ENCODE data around the gene TXN2.
"Not testable (repeated sequence)": the region's sequence is repeated elsewhere in the genome, so short reads cannot be mapped to it uniquely, and the experiment has no call there.

The TXN2 gene

DNA sequence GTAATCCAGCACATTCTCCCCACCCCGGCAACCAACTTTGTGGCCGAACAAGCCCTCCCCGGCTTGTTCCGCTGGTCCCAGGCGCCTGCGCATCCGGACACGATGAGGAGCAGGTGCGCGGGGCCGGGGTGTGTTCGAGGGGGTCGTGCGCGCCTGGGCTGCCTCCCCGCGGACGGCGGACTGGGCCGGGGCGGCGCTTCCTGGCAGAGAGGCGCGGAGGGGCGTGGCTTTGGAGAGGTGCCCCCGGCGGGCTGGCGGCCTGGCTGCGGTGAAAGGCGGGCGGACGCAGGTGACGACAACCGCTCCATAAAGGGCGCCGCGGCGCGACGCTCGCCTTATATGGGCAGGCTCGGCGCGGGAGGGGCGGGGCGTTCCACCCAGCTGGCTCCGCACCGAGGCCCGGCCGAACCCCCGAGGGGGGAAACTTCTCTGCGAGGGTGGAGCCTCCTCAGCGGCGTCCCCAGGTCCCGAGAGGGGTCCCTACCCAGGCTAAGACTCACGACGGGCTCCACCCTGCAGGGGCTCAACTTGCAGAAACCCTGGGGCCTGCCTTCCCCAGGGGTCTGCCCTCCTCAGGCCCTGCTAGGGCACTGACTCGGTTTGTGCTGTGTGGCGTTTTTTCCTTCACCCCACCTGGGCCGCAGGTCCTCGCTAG lies 26.4 kb downstream of the TXN2 start:
- peak; percentile 98 for DNase-seq

DNA sequence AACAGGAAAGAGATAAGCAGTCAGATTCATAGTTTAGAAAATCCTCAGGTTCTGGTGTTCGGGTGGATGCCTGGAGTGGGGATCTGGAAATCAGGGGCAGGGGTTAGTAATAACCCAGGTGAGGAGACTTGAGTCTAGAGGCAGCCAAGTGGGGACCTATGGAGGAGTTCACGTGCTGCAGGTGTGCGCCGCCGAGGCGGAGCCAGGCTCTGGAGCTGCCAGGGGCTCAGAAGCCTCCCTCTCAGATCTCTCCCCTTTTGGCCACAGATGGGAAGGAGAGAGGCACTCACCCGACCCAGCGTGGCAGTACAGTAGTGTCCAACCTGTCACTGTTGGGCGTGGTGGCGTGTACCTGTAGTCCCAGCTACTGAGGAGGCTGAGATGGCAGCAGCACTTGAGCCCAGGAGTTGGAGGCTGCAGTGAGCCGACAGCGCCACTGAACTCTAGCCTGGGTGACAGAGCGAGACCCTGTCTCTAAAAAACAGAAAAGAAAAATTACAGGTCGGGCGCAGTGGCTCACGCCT lies 27.5 kb downstream of the TXN2 start:
- DNase-seq: no peak

DNA sequence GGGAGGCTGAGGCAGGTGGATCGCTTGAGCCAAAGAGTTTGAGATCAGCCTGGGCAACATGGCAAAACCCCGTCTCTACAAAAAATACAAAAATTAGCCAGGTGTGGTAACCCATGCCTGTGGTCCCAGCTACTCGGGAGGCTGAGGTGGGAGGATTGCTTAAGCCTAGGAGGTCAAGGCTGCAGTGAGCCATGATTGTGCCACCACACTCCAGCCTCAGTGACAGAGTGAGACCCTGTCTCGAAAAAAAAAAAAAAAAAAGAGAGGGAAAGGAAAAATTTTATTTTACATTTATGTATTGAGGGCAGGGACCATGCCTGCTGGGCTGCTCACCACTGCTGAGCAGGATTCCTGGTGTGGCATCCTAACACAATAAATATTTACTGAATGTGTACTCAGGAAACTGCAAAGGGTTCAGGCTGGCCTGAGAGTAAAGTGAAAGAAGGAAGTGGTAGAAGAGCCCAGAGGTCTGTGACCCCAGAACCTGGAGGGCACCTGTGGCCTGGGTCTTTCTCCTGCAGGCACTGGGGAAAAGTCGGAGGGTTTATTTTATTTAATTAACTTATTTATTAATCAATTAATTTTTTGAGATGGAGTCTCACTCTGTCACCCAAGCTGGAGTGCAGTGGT lies 28.3 kb downstream of the TXN2 start:
- DNase-seq: peak; percentile 23

DNA sequence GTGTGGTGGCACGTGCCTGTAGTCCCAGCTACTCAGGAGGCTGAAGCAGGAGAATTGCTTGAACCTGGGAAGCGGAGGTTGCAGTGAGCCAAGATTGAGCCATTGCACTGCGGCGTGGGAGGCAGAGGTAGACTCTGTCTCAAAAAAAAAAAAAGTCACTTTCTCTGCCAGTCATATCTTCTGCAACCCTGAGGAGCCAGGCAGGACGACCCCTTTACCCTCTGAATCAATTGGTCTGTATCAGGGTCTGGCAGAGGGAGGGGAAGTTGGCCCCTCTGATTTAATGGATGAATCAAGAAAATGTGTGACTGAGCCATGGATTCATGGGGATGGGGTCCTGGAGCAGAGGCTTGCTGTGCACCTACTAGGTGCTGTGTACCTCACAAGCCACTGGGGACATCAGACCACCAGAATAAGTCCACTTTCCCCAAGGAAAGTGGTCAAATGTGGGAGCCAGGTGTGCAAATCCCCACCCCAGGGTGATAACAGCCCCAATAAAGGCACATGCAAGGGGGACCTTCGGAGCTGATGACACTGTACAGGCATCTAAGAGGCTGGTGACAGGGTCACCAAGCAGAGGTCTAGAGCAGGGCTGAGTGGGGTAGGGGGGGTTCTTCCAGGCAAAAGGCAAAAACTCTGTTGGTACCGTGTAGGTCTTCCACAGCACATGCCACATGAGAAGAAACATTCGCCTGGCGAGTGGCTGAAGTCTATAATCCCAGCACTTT lies 29.0 kb downstream of the TXN2 start:
- no peak for DNase-seq

DNA sequence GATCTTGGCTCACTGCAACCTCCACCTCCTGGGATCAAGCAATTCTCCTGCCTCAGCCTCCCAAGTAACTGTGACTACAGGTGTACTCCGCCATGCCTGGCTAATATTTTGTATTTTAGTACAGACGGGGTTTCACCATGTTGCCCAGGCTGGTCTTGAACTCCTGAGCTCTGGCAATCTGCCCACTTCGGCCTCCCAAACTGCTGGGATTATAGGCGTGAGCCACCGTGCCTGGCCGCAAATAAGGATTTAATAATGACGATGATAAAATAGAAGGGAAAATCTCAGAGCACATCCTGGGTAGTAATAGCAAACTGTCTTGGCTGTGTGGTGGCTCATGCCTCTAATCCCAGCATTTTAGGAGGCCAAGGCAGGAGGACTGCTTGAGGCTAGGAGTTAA lies 30.5 kb downstream of the TXN2 start:
- not testable (repeated sequence) for DNase-seq

DNA sequence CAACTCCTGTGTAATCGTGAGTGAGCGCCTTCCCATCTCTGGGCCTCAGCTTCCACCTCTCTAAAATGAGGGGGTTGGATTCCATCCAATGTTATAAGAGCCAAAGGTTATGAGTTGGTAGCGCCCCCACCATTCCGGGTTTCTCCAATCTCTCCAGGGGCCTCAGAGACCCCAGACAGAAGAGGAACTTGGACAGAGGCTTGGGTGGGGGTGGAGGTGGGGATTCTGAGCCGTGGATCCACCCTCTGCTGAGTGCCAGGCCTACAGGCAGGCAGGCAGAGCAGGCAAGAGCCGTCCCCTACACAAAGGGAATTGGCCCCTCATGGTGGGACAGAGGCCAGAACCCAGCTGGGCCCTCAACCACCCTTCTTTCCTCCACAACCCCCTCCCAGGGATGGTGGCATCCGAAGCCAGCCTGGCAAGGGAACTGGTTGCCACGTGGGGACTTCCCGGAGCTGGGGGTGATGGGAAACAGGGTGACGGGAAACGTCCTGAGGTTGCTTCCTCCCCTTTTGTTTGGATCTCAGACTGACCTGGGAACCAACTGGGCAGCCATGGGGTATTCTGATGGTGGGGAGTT lies 31.8 kb downstream of the TXN2 start:
- DNase-seq: no peak

DNA sequence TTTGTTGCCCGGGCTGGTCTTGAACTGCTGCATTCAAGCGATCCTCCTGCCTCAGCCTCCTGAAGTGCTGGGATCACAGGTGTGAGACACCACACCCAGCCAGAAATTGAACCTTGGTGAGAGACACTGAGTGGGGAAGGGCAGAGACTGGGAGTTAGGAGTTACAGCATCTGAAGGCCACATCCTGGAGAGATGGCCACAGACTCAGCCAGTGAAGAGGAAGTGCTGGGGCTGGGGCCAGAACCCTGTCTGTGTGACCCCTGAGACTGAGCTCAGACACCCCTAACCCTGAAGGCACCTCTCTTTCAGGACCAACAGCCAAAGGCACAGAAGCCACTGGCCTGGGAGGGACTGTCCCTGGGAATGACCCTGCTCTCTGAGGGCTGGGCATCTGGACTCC lies 33.8 kb downstream of the TXN2 start:
- DNase-seq: no peak

DNA sequence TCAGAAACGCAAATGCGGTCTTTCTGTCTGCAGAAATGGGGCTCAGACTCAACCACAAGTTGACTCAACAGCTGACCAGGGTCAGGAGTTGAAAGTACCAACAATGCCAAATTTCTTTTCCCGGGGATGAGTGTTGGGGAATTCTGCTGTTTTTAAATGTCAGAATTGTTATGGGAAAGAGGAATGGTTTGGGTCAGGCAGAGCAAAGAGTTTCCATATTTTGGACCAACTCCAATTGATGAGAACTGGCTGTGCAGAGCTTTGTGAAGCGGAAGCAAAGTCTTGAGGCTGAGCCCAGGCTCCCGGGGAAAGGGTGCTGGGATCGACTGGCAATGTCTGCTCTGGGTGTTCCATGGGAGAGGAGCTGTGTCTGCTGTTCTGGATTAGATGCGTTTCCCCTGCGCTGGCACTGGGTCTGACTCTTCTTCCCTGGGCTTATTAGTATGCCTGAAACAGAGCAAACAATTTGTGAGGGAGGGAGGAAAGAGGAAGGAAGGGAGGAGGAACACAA lies 36.2 kb downstream of the TXN2 start:
- no peak for DNase-seq

DNA sequence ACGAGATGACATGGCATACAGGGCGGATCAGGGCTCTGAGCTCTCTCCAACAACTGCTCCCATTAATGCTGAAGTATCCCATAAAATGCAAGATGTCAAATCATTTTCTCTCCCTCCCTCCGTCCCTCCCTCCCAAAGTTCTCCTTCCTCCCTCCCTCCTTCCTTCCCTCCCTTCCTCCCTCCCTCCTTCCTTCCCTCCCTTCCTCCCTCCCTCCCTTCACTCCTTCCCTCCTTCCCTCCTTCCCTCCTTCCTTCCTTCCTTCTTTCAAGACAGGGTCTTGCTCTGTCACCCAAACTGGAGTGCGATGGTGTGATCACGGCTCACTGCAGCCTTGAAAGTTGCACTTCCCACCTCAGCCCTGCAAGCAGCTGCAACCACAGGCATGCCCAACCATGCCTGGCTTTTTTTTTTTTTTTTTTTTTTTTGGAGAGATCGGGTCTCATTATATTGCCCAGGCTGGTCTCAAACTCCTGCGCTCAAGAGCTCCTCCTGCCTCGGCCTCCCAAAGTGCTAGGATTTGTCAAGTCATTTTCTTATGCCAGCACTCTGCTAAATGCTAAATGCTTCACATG lies 38.2 kb downstream of the TXN2 start:
- no peak for DNase-seq

DNA sequence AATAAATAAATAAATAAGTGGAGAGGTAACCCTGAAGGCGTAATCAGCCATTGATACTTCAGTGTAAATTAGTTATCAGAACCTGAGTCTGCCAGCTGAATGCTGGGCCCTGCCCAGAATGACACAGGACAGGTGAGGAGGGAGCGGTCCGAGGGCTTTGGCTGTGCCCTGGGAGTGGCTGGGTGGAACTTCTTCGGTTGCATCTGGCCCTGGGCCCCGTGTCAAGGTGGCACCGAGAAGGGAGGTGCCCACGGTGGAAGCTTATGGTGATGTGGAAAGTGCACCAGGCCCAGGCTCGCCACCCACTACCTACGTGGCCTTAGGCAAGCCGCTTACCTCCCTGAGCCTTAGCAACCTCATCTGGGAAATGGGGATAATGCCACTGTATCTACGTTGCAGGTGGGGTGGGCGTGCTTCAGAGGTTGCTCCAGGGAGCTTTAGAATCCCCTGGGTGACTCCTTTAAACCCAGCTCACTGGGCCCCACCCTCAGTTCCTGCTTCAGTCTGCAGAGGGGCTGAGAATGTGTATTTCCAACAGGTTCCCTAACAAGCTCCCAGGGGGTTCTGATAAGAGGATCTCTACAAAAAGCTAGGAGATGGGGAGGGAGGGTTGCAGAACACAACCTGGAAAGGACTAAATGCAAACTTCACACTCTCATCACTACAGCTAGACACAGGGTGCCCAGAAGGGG lies 38.8 kb downstream of the TXN2 start:
- DNase-seq: no peak

DNA sequence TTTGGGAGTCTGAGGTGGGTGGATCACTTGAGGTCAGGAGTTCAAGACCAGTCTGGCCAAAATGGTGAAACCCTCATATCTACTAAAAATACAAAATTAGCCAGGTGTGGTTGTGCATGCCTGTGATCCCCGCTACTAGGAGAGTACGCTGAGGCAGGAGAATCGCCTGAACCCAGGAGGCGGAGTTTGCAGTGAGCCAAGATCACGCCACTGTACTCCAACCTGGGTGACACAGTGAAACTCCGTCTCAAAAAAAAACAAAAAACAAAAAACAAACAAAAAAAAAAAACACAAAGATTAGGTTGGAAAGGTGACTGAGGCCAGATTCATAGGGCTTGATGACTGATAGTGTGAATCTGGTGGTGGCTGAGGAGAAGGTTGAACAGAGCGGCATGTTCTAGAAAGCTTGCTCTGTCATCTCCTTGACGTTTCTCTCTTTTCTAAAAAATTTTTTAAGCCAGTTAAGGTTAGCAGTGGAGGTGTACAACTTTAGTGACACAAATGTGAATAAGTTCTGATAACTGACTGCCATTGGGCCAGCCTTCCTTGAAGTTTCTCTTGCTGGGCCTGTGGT lies 40.9 kb downstream of the TXN2 start:
- DNase-seq: no peak

DNA sequence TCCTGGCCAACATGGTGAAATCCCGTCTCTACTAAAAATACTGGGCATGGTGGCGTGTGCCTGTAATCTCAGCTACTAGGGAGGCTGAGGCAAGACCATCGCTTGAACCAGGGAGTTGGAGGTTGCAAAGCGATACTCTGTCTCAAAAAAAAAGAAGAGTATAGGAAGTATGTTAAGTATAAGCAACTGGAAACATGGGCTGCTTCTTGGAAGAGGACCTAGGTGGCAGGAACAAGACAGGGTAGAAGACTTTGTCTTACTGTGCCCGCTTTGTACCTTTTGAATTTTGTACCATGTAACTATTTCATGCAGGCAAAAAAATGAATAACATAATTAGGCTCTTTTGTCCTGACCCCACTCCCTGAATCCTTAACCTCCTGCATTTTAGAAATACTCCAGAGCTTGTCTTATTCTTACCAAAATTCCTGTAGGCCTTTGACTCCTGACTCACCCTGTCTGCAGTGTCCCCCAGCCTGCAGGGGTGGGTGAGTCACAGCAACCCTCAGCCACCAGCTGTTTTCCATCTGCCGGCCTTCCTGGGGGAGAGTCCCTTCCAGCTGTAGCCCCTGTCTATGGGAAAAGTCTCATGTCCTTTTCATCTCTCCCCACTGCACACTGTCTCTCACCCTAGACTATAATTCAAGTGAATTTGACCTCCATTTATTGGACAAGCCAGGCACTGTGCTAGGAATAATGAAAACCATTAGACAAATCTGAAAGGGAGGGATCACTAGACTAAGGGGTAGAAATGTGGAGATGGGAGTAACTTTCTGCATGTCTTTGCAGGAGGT lies 41.8 kb downstream of the TXN2 start:
- DNase-seq: no peak

DNA sequence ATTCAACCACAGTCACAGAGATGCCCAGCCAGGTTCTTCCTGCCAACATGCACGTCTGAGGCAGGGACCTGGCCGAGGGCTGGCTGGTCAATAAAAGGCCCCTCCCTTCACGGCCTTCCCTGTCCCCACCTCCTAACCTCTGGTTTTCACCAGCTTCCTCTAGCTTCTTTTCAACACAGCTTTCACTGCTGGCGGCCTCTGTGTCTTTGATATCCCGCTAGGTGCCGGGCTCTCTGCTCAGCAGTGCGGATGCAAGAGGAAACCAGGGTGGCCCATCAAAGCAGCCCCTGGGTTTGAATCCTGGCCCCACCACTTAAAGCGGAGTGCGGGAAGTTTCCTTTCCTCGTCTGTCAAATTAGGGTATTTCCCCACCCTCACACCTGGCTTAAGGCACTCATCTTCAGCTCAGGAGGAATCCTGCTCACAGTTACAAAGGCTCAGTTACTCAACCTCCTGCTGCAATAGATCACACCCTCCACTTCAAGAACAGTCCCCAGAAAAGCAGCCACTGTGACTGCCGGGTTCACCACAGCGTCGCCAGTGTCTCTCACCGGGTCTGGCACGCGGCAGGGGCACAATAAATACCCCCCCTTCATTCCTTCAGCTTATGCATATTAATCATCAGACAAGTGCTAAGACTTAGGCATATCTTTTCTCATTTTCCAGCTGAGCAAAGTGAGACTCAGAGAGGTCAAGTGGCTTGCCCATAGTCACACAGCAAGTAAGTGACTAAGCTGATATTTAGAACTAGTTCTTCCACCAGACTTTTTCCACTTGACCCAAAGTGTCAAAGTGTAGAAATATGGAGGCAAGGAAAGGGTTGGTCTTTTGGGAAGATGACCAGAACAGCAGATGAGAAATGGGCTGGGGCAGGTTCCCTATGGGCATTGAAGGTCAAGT lies 45.7 kb downstream of the TXN2 start:
- peak; percentile 80 for DNase-seq

DNA sequence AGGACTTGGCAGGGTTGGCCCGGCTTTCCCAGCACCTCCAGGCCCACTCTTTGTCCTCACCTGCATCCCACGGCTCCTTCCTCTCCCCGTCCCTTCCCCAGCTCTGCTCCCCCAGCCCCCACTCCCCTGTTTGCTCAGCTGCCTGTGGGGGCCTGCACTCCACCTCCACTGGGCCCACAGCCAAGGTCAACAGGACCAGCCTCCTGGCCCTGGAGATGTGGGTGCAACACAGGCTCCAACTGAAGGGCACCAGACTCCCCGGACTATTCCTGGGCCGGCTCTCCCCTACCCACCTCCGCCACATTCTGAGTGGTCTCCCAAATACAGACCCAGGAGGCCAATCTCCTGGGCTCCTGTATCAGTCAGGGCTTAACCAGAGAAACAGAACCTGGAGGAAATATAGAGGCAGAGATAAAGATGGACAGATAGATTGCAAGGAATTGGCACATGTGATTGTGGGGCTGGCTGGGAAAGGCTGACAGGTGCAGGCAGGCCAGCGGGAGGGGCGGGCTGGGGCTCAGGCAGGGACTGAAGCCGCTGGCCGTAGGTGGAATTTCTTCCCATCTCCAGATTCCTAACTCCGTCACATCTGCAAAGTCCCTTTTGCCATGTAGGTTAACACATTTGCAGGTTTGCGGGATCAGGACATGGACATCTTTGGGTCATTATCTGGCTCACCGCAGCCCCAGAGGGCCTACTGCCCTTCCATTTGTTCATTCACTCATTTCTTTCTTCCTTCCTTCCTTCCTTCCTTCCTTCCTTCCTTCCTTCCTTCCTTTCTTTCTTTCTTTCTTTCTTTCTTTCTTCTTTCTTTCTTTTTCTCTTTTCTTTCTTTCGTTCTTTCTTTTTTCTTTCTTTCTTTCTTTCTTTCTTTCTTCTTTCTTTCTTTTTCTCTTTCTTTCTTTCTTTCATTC lies 47.9 kb downstream of the TXN2 start:
- DNase-seq: peak; percentile 90

DNA sequence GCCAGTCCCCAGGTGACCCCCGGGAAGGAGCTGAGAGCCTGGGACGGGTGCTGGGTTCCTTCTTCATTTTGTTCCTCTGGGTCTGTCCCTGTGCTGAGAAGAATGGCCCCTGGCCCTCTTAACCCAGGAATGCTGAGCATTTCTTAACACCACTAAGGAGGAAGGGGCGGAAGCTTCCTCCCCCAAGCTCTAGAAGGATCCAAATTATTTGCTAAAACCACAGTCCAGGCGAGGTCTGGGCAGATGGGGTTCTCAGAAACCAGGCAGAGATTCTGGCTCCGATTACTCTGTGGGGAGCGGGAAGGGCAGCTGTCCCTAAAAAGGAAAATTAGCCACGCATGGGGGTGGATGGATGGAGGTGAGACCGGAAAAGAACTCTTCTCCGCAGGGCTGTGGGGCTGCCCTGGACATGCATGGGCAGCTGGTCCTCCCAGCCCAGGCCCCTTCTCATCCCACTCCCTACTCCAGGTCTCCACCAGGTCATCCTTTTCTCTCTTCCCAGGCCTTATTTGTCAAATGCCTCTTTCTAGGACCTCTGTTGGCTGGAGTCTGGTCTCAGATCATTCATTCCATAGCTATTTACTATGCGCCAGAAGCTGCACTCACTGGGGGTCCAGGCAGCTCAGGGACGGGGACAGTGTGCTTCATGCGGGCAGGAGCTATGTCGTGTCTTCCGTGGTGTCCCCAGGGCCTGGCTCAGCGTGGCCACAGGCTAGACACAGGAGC lies 48.7 kb downstream of the TXN2 start:
- no peak for DNase-seq

DNA sequence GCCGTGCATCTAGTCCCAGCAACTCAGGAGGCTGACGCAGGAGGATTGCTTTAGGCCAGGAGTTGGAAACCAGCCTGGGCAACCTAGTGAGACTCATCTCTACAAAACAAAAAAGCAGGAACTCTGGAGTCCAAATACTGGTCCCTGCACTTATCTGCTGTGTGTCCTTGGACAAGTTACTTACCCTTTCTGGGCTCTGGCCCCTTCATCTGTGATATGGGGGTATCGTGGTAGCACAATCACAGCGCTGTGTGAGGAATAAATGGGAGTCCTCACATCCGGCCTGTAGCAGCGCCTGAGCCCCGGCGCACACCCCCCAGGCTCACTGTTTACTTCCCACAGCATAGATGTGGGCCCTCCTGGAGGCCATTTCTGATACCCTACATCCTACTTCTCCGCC lies 49.5 kb downstream of the TXN2 start:
- no peak for DNase-seq

DNA sequence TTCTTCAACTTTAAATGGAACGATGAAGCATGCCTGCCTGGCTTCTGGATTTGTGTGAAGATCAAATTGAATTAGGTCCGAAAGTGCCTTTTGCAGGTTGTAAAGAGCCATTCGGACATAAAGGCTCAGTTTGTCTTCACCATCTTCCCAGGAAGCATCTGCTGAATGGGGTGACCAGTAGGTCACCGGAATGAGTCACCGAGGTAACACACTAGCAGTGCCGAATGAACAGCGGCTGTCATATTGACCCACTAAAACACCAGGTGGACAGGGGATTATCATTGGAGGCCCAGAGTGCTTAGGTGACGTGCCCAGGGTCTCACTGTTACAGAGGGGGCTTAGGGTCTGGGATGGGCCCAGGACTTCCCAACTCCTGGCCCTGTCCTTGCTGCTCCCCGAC lies 50.6 kb downstream of the TXN2 start:
- DNase-seq: no peak

DNA sequence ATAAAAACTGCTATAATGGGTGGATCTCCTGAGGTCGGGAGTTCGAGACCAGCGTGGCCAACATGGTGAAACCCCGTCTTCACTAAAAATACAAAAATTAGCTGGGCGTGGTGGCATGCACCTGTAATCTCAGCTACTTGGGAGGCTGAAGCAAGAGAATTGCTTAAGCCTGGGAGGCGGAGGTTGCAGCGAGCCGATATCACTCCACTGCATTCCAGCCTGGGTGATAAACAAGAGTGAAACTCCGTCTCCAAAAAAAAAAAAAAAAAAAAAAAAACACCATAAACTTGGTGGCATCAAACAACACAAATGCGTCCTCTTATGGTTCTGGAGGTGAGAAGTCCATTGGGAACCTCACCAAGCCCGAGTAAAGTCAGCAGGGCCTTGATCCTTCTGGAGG lies 53.5 kb downstream of the TXN2 start:
- DNase-seq: not testable (repeated sequence)

All from NCI-H2029 (cell line).